Pons (tissue), 1 donor: ENCODE measurements around the gene GRB10.
"Not testable (repeated sequence)": the region's sequence is repeated elsewhere in the genome, so short reads cannot be mapped to it uniquely, and the experiment has no call there.

Experiments
- DNase-seq: peaks from one replicate; pipeline ENCODE4 v3.0.0-alpha.2; 2016; ENCODE audit warnings: low spot score

The GRB10 gene

DNA sequence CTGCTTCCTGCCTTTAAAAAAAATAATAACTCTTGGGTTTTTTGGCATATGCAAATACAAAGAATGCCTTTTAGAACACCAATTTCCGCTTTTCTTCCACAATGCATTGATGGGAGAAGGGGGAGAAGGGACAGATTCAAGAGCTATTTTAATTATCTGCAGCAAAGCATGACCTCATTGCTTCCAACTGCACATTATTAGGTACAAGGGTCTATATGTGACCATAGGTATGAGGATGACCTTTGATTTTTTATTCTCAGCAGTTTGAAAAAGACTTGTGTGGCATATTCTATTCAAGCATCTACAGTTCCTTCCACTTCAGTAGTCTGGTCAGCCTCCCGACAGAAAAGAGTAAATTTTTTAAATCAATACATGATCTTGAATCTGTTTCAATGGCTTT lies 39.7 kb downstream of the GRB10 start:
- DNase-seq, result no peak

- no peak for DNase-seq
Observed at GRCh38 chr7:50742401-50742800, 40.3 kb downstream of the GRB10 start.

GRCh38 chr7:50739744-50740435 lies 42.8 kb downstream of the GRB10 start:
- DNase-seq, result peak; percentile 67

DNA sequence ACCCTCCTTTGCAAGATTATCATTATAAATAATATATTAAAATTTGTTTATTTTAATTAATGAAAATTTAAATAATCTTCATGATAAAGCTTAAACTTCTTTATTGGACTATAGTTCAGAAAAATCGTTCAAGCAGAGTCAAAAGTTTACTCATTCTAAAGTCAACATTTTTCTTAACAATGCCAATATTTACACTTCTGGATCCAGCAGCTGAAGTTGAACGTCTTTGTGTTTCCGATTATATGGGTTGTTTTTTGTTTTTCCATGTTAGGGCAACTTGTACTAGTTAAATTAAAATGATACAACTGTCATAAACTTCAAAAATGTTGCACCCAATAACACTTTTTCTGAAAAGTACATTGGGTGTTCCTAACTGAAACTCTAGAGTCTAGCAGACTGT lies 43.8 kb downstream of the GRB10 start:
- DNase-seq, result no peak

DNA sequence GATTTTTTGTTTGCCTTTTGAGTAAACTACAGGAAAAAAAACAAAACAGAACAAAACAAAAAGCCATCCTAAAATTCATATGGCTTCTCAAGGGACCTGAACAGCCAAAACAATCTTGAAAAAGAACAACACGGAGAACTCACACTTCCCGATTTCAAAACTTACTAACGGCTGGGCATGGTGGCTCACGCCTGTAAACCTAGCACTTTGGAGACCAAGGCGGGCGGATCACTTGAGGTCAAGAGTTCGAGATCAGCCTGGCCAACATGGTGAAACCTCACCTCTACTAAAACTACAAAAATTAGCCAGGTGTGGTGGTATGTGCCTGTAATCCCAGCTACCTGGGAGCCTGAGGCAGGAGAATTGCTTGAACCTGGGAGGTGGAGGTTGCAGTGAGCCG lies 46.9 kb downstream of the GRB10 start:
- DNase-seq, result not testable (repeated sequence)

DNA sequence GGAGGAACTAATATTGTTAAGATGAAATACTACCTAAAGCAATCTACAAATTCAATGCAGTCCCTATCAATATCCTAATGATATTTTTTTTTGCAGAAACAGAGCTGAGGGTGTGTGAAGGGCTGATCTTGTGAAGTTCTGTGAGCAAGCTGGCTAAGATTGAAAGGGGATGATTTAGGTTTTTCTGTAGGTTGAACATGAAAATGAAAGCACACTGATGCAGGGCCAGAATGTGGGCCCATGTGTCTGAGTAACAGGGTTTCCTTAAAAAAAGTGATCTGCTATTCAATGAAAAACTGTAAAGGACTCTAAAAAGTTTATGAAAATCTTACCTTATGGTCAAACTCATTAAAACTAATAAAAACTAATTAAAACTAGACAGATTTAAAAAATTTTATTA lies 47.4 kb downstream of the GRB10 start:
- DNase-seq, result no peak

DNA sequence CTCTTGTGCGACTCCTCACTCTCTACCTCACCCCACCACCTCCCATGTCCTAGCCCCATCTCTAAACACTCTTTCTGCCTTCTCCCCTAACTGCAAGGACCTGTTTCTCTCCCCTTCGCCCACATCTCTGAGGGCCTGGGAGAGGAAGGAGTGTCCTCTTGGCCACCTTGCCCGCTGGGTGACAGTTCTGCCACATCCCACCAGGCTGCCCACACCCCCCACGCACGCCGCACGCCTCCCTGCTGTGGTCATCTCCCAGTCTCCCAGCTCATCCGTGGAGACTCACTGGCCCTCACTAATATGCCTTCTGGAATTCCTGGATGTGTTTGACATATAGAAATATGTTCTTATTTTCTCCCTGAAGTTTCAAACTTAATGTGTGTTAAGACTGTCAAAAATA lies 48.5 kb downstream of the GRB10 start:
- DNase-seq, result no peak

DNA sequence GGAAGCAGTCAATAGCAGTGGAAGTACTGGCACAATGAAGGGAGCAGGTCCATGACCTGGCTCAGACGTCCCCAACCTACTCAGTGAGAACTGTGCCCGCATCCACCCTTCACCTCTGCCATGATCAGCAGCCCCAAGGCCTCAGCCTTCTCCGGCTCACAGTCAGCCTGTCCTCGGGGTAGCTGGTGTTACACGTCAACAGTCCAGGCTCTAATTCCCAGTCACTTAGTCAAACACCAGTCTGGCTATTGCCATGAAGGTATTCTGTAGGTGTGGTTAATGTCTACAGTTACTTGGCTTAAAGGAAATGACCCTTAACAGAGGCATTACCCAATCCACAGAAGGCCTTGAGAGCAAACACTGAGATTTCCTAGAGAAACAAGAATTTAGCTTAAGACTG lies 49.1 kb downstream of the GRB10 start:
- no peak for DNase-seq

DNA sequence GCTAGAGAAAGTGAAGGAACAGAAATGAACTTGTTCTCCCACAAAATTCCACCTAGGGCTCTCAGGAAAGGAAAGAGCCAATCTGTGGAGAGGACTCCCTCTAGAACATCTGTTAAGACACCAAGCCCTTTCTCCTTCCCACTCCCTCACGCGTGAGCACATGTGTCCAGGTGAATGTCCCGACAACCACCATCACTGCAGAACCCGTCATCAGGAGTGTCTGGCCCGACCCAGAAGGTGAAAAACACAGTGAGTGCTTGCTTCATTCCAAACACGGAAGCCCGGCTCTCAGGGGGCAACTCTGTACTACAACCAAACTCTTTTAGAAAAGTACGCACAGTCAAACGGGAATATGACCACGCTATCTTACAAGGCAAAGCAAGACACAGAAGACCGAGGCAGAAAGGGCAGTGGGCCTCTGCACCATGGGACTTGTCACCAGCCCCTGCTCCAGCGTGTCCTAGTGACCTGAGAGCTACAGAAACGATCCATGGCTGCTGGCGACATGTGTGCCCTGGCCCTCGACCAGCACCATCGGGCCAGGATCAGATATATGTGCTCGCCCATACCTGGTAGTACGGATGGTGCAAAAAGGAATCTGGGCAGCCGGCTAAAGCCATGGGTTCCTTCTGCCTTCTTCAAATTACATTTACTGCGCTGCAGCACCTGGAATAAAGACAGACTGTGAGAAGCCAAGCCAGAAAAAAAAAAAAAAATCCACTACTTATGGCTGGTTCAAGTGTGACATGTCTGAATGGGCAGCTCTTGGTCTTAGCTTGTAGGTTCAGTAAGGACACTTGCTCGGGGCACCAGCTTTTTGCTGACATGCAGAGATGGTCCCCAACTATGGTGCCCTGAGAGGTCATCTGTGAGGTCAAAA lies 50.8 kb downstream of the GRB10 start:
- no peak for DNase-seq

DNA sequence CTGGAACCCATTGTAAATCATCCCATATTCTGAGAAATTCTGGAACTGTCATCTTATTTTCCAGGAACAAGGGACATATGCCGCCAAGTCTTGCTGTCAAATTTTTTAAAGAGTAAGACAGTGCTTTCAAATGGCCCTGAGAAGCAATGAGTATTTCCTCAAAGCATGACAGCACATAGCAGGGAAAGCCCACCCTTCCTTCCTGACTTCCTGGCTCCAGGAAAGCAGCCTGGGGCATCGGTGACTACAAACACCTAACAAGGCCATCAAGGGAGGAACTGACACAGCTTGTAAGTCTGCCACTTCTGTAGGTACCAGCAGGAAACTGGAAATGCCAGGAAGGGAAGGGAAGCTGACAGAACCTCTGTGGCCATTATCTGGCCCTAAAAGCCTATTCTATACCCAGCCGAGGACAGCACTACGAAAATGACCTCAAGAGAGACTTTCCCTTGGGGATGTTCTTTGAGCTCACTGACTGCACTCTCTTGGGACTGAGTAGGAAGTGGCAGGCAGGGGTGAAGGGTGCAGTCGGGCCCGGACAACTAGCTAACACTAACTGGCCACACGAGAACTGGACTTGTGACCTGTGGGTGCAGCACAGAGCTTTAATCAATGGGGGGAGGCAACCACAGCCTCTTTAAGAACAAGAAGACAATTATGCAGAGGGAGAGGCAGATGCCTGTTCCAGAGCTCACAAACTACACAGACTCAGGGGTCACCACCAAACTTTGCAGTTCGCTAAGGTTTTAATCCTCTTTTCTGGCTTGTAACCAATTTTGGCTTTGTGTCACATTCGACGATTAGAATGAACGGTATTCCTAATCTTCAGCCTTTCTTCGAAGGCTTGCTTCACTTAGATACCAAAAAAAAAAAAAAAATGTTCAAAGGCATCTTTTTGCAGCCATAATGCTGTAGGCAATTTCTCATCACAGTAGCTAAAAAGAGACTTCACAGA lies 52.0 kb downstream of the GRB10 start:
- DNase-seq, result peak; percentile 55

DNA sequence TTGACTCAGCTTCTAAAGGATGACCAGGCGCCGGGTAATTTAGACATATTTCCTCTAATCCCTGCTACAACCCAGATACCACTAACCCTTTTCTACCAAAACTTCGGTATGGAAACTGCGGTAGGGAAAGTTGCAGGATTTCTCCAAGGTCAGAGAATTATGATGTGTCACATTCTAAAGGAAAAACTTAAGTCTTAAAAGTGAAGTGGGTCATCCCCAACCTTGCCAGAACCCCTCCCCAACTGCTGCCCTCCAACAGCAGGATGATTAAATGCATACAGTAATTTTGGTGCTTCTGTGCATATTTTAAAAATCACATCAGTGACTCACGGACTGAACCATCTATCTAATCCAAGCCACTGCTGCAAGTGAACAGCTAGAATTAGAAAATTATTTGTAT lies 52.7 kb downstream of the GRB10 start:
- DNase-seq, result no peak

DNA sequence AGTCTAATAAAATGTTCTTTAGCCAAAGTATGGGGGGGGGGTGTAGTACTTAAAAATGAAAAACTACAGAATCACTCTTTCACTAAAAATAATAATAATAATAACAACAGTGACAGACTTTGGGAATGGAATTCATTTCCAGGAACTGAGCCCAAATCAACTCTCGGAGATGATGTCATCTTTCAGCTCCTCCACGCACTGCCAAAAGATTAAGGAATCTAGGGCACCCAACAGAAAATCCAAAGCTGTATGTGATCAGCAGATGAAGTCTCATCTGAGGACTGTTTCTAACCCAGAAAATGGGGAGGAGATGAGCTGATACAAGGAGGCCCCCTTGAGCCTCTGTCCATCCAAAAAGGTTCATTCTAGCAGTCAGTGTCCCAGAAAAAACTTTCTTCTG lies 54.5 kb downstream of the GRB10 start:
- DNase-seq, result no peak

DNA sequence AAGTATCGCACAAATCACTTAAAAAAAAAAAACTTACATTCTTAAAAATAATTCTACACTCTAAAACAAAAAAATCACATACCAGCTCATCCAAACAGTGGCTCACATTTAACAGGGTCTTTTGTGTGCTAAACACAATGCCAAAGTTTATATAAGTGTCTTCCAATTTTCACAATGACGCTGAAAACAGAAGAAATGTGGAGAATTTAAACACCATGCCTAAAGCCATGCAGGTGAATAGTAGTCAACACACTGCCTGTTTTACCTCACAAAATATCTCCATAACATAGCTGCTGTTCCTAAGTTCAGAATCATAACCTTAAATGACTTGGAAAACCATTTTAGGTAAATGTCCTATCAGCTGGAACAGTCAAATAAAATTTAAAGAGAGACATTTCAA lies 55.0 kb downstream of the GRB10 start:
- DNase-seq, result no peak

DNA sequence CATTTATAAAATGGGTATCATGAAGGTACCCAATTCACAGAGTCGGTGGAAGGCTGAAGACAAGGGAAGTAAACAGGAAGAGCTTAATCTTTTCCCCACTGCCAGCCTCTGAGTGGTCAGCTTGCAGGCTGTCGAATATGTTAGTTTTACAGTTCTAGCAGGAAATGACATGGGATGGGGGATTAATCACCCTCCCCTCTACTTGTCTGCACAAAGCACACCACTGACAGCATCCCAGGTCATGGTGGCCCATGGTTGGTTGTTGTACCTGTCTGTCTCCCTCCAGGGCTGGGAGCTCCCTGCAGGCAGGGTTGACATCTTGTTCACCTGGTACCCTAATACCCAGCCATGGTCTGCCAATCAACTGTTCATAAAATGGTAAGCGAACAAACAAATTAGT lies 55.6 kb downstream of the GRB10 start:
- no peak for DNase-seq

GRCh38 chr7:50725774-50726173 lies 56.9 kb downstream of the GRB10 start:
- no peak for DNase-seq

GRCh38 chr7:50724526-50725520 lies 57.9 kb downstream of the GRB10 start:
- DNase-seq, result no peak

DNA sequence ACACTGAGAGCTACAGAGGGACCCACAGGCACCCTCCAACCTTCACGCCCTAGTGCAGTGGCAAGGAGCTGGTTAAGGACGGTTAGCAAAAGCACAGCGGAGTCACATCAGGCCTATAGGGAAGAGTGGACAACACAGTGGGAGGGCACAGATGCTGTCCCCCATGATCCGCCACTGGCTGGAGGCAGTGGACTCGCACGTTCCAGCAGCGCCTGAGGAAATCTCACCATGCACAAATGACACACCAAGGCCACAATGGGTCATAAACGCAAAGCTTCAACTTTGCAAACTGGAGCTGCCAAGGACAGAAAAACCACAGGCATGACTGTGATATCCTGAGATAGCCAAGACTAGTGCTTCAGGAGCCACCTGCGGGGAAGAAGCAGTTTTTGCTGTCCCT lies 58.8 kb downstream of the GRB10 start:
- DNase-seq, result no peak

DNA sequence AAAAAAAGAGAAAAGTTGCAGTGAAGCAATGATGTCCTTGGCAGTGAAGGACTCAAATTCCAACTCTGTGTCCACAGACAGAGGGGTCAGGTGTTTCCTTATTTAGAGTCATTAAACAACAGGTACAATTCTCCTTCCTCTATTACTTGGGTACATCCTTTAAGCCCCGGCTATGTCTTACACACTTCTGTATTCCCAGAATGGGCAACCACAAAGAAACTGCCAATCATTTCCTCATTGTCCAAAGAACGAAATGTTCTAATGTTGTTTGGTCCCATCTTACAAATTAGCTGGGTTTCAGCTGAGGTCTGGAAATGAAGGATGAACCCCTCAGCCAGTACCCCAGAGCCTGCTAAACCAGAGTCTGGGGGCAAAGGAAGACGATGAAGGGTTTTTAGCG lies 59.5 kb downstream of the GRB10 start:
- DNase-seq, result no peak

- no peak for DNase-seq
Observed at GRCh38 chr7:50721661-50722259, 60.9 kb downstream of the GRB10 start.

- no peak for DNase-seq
Observed at GRCh38 chr7:50721160-50721559, 61.5 kb downstream of the GRB10 start.

DNA sequence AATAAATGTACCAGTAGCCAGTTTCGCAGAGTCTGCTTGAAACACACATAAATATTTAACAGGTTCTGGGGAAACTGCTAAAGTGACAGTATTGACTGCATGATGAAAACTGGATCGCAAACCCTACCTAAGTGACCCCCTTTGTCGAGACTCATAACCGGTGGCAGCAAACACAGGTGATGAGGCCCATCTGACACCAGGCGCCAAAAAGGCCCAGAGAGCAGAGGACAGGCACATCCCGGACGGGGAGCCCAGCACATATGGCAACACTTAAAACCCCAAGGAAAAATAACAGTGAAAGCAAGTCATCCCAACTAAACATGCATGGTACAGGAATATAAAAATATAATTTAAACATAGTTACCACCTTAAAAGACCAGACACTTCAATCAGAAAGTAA lies 62.4 kb downstream of the GRB10 start:
- no peak for DNase-seq
